Esophagus muscularis mucosa (tissue), 4 donors: ENCODE data around the gene GRIK5. TPM values are rescaled to one million over a fixed set of nuclear protein-coding genes. Genes with fewer than 3 reads are reported as not detected.
A peak's percentile ranks its signal among the peaks of the same experiment; 100 is the strongest.
"Not testable (repeated sequence)": the region's sequence is repeated elsewhere in the genome, so short reads cannot be mapped to it uniquely, and the experiment has no call there.

Experiments used
- DNase-seq: peaks from one replicate; pipeline ENCODE4 v3.0.0-alpha.2; 2017; ENCODE audit errors: extremely low spot score
- H3K27ac ChIP-seq, 4 donors: fragments of 200-600 bp; sonication (generic); replicated peaks in 1 of 4; 1 replicate in 3 of 4; 2 replicates in 1 of 4; pipeline ENCODE4 v1.5.1; 2016 to 2019; ENCODE audit warnings: mild to moderate bottlenecking in 1 of 4
- H3K27me3 ChIP-seq, 4 donors: fragments of 200-600 bp; sonication (generic); one replicate each; pipeline versions ENCODE4 v1.5.1 to v1.6.0; 2016 to 2019
- H3K36me3 ChIP-seq, 4 donors: fragments of 200-600 bp; sonication (generic); one replicate each; pipeline ENCODE4 v1.5.1; 2016 to 2019
- H3K4me1 ChIP-seq, 4 donors: fragments of 200-600 bp; sonication (generic); one replicate each; pipeline ENCODE4 v1.5.1; 2016 to 2019
- H3K4me3 ChIP-seq, 4 donors: fragments of 200-600 bp; sonication (generic); 1 replicate in 2 of 4; 2 replicates in 2 of 4; pipeline ENCODE4 v1.5.1; 2016 to 2019; ENCODE audit warnings: mild to moderate bottlenecking in 4 of 4, moderate library complexity in 1 of 4
- H3K9me3 ChIP-seq, 4 donors: fragments of 200-600 bp; sonication (generic); 1 replicate in 3 of 4; 2 replicates in 1 of 4; pipeline ENCODE4 v1.5.1; 2016 to 2019
- CTCF ChIP-seq, 3 experiments: fragments of 200-600 bp in 2 of 3; fragments of 450-650 bp in 1 of 3; sonication (generic) in 2 of 3; IDR thresholded peaks; one replicate each; pipeline ENCODE4 v1.5.1; 2017 to 2019; ENCODE audit warnings: antibody characterized with exemption in 3 of 3, mild to moderate bottlenecking in 2 of 3, moderate library complexity in 1 of 3
- EP300 ChIP-seq: sonication (generic); formaldehyde crosslinking; IDR thresholded peaks from one replicate; pipeline ENCODE4 v1.6.1; 2017; ENCODE audit warnings: antibody characterized with exemption
- POLR2A ChIP-seq: fragments of 450-650 bp; IDR thresholded peaks from one replicate; pipeline ENCODE4 v1.6.1; 2017; ENCODE audit warnings: antibody characterized with exemption, moderate library complexity, mild to moderate bottlenecking, low read depth
- POLR2AphosphoS5 ChIP-seq, 2 donors: sonication (generic); formaldehyde crosslinking; IDR thresholded peaks; one replicate each; pipeline ENCODE4 v1.6.1; 2017; ENCODE audit warnings: antibody characterized with exemption in 2 of 2
- WGBS: methylation state at CpG from one replicate; pipeline ENCODE4 v1.1.5; 2018; 5-methylcytosine and 5-hydroxymethylcytosine counted together
- intact Hi-C: fragments of 100-400 bp; cut with DNase I; formaldehyde crosslinking; loops from one replicate; pipeline ENCODE4 v1.15.1; 2023
- total RNA-seq, 4 donors: library from RNA; depleted of rRNA; stranded (reverse); fragments of >200 nt; gene quantifications; one replicate each; pipeline versions ENCODE4 v1.1.0 to v1.2.1, GENCODE V29; 2016

Gene GRIK5
- total RNA-seq, 4 donors from 2014 or later, result 8.6 to 27.6 (median 13.8) TPM

GRCh38 chr19:42038666-42039065, 31.3 kb downstream of the GRIK5 start:
- peaks cover 0 to 69% (median 17%) of the 10 kb centered on the region in 4 donors for H3K36me3 ChIP-seq
- H3K27me3 ChIP-seq, result no peaks in the 10 kb centered on the region
- H3K4me3 ChIP-seq, result no peak overlapping the region
- no peak for TF ChIP-seq CTCF (IDR thresholded peaks at IDR 0.05)
- no peak for TF ChIP-seq EP300
- no peak for TF ChIP-seq POLR2AphosphoS5 (IDR thresholded peaks at IDR 0.05)
- no peak for TF ChIP-seq POLR2A
- peaks cover 0 to 8% (median 3%) of the 10 kb centered on the region in 4 donors for H3K4me1 ChIP-seq
- no peaks in the 10 kb centered on the region for H3K9me3 ChIP-seq
- intact Hi-C loops, result no loop called here
- H3K27ac ChIP-seq, result no peak overlapping the region
- no peak for DNase-seq
- WGBS, result 69% methylated on average over 6 of the region's 6 CpGs

- H3K27ac ChIP-seq, result no peak overlapping the region
Measured at GRCh38 chr19:42037649-42038048, 32.4 kb downstream of the GRIK5 start.

GRCh38 chr19:42034640-42035391, 35.2 kb downstream of the GRIK5 start:
- 38% methylated on average over 17 of the region's 17 CpGs for WGBS
- DNase-seq, intact Hi-C loops: not testable (repeated sequence)

More at GRCh38 chr19:42037649-42038048, 32.4 kb downstream of the GRIK5 start:
- H3K9me3 ChIP-seq, result no peaks in the 10 kb centered on the region
- peaks cover 0 to 60% (median 15%) of the 10 kb centered on the region in 4 donors for H3K36me3 ChIP-seq
- 73% methylated on average over 5 of the region's 5 CpGs for WGBS
- DNase-seq, result no peak
- intact Hi-C loops, result no loop called here
- H3K4me1 ChIP-seq, result peaks cover under 1 to 8% (median 4%) of the 10 kb centered on the region in 4 donors
- H3K27me3 ChIP-seq, result no peaks in the 10 kb centered on the region
- no peak overlapping the region for H3K4me3 ChIP-seq
- TF ChIP-seq CTCF (IDR thresholded peaks at IDR 0.05) (no peak), POLR2AphosphoS5 (IDR thresholded peaks at IDR 0.05) (no peak), EP300 (no peak), POLR2A (no peak)

GRCh38 chr19:42033413-42033812, 36.6 kb downstream of the GRIK5 start:
- DNase-seq, result no peak
- 70% methylated on average over 5 of the region's 5 CpGs for WGBS
- intact Hi-C loops, result no loop called here
- H3K4me3 ChIP-seq, result no peak overlapping the region
- H3K4me1 ChIP-seq, result peaks cover 8 to 12% (median 9%) of the 10 kb centered on the region in 4 donors
- H3K9me3 ChIP-seq, result no peaks in the 10 kb centered on the region
- peaks cover 0 to 35% (median 7%) of the 10 kb centered on the region in 4 donors for H3K36me3 ChIP-seq
- TF ChIP-seq POLR2A (no peak), POLR2AphosphoS5 (IDR thresholded peaks at IDR 0.05) (no peak), EP300 (no peak), CTCF (IDR thresholded peaks at IDR 0.05) (no peak)
- H3K27me3 ChIP-seq, result no peaks in the 10 kb centered on the region
- no peak overlapping the region for H3K27ac ChIP-seq

More at GRCh38 chr19:42034640-42035391, 35.2 kb downstream of the GRIK5 start:
- H3K27me3 ChIP-seq, H3K9me3 ChIP-seq, H3K27ac ChIP-seq: not testable (repeated sequence)
- TF ChIP-seq CTCF (IDR thresholded peaks at IDR 0.05), result peak; percentile 71 to 91 (median 83)
- H3K4me3 ChIP-seq, result peak overlapping the region in 1 of 4 donors; percentile 5
- H3K36me3 ChIP-seq, result peaks cover 0 to 36% (median 7%) of the 10 kb centered on the region in 4 donors
- peaks cover 8 to 12% (median 9%) of the 10 kb centered on the region in 4 donors for H3K4me1 ChIP-seq
